Measurements from ENCODE around the gene MAP2.
A peak's percentile ranks its signal among the peaks of the same experiment; 100 is the strongest.

Gene MAP2

GRCh38 chr2:209395229-209395628 lies 28.6 kb upstream of the MAP2 start:
- Histone ChIP-seq H3K4me3 (ENCODE audit: low read depth, low read length) (no peak overlapping the region), H3K36me3 (ENCODE audit: control insufficient read depth, insufficient read depth, low read length) (no peaks in the 10 kb centered on the region), H3K9me3 (ENCODE audit: control insufficient read depth, insufficient read depth, low read length) (no peaks in the 10 kb centered on the region), H3K27me3 (ENCODE audit: control insufficient read depth, insufficient read depth, low read length) (no peaks in the 10 kb centered on the region), H3K27ac (ENCODE audit: low read depth, low read length) (no peak overlapping the region), H3K4me1 (ENCODE audit: control insufficient read depth, insufficient read depth, low read length) (no peaks in the 10 kb centered on the region), H3K9ac (ENCODE audit: low read depth, low read length) (no peak overlapping the region)

DNA sequence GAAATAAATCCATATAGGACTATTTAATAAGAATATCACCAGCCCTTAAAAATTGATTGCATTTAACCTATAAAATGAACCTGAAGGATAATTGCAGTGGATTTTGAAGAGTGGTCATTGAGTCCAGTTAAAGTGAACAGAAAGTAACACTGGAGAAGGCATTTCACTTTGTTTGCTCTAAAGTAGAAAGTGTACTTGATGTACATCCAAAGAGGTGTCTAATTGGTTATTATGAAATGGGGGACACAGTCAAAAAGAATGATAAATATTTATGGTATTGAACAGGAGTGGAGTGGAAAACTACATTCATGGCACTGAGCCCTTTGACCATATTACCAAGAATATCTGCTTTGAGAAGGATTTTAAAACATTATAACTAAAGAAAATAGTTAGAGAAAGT lies 28.2 kb upstream of the MAP2 start:
- H3K4me1 ChIP-seq (ENCODE audit: control insufficient read depth, insufficient read depth, low read length), result no peaks in the 10 kb centered on the region
- H3K9ac ChIP-seq (ENCODE audit: low read depth, low read length), result no peak overlapping the region
- no peaks in the 10 kb centered on the region for H3K9me3 ChIP-seq (ENCODE audit: control insufficient read depth, insufficient read depth, low read length)
- no peaks in the 10 kb centered on the region for H3K27me3 ChIP-seq (ENCODE audit: control insufficient read depth, insufficient read depth, low read length)
- H3K27ac ChIP-seq (ENCODE audit: low read depth, low read length), result no peak overlapping the region
- H3K4me3 ChIP-seq (ENCODE audit: low read depth, low read length), result no peak overlapping the region
- H3K36me3 ChIP-seq (ENCODE audit: control insufficient read depth, insufficient read depth, low read length), result no peaks in the 10 kb centered on the region

DNA sequence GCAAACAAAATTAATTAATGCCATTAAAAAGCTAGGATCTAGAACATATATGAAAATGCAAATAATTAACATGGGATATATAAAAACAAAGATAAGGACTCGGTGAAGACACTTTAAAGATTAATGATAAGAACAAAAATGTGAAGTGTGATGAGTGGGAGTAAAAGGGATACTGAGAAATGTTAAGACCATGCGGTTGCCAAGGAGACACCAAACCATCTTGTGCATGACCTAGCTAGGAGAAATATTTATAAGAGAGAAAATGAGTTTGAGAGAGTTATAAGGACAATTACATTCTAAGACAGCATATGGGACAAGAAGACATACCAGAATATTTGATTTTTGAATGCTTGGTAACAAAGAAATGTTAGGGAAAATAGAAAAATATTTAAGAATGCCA lies 25.4 kb upstream of the MAP2 start:
- no peaks in the 10 kb centered on the region for H3K27me3 ChIP-seq (ENCODE audit: control insufficient read depth, insufficient read depth, low read length)
- no peaks in the 10 kb centered on the region for H3K4me1 ChIP-seq (ENCODE audit: control insufficient read depth, insufficient read depth, low read length)
- no peak overlapping the region for H3K4me3 ChIP-seq (ENCODE audit: low read depth, low read length)
- H3K27ac ChIP-seq (ENCODE audit: low read depth, low read length), result no peak overlapping the region
- no peaks in the 10 kb centered on the region for H3K36me3 ChIP-seq (ENCODE audit: control insufficient read depth, insufficient read depth, low read length)
- no peaks in the 10 kb centered on the region for H3K9me3 ChIP-seq (ENCODE audit: control insufficient read depth, insufficient read depth, low read length)
- H3K9ac ChIP-seq (ENCODE audit: low read depth, low read length), result no peak overlapping the region

DNA sequence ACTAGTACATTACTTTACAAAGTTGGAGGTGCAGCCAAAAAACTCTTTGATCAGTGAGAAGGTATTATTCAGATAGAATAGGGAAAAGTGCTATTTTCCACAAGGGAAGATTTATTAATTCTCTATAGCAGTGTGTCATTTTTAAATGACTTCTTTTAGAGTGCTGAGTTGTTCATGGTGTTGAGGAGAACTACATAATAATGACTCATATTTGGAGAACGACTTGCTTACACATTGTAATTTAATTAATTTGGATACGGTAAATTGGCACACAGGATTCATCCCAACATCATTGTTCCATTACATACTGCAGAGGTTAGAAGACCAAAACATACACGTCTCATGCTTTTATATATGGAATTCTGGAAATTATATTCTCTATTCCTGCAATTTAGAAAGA lies 22.1 kb upstream of the MAP2 start:
- Histone ChIP-seq H3K27me3 (ENCODE audit: control insufficient read depth, insufficient read depth, low read length) (no peaks in the 10 kb centered on the region), H3K27ac (ENCODE audit: low read depth, low read length) (no peak overlapping the region), H3K4me3 (ENCODE audit: low read depth, low read length) (no peak overlapping the region), H3K36me3 (ENCODE audit: control insufficient read depth, insufficient read depth, low read length) (no peaks in the 10 kb centered on the region), H3K4me1 (ENCODE audit: control insufficient read depth, insufficient read depth, low read length) (no peaks in the 10 kb centered on the region), H3K9ac (ENCODE audit: low read depth, low read length) (no peak overlapping the region), H3K9me3 (ENCODE audit: control insufficient read depth, insufficient read depth, low read length) (no peaks in the 10 kb centered on the region)

DNA sequence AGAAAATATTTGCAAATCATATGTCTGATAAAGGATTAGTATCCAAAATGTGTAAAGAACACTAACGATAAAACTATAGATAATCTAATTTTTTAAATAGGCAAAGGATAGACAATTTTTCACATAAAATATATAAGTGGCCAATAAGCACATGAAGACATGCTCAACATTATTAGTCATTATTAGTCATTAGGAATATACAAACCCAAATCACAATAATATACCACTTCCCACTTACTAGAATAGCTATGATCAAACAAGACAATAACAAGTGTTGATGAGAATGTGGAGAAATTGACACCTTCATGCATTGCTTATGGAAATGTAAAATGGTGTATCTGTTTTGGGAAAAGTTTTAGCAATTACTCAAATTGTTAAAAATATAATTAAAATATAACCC lies 12.6 kb upstream of the MAP2 start:
- Histone ChIP-seq H3K4me1 (ENCODE audit: control insufficient read depth, insufficient read depth, low read length) (peaks cover 5% of the 10 kb centered on the region; the same call in 1 of the 2 replicates), H3K9ac (ENCODE audit: low read depth, low read length) (no peak overlapping the region), H3K27me3 (ENCODE audit: control insufficient read depth, insufficient read depth, low read length) (no peaks in the 10 kb centered on the region), H3K4me3 (ENCODE audit: low read depth, low read length) (no peak overlapping the region), H3K27ac (ENCODE audit: low read depth, low read length) (no peak overlapping the region), H3K36me3 (ENCODE audit: control insufficient read depth, insufficient read depth, low read length) (no peaks in the 10 kb centered on the region), H3K9me3 (ENCODE audit: control insufficient read depth, insufficient read depth, low read length) (peaks cover 12% of the 10 kb centered on the region; the same call in 1 of the 2 replicates)

DNA sequence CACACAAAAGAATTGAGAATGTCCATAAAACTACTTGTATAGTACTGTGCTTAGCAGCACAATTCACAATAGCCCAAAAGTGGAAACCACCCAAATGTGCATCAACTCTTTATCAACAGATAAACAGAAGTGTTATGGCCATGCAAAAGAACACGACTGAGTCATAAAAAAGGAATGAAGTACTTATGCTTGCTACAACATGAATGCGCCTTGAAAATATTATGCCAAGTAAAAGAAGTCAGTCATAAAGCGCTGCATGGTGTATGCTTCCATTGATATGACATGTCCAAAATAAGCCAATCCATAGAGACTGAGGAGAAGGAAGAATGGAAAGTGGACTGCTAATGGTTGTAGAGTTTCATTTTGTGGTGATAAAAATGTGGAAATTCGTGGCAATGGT lies 12.1 kb upstream of the MAP2 start:
- Histone ChIP-seq H3K27ac (ENCODE audit: low read depth, low read length) (no peak overlapping the region), H3K9me3 (ENCODE audit: control insufficient read depth, insufficient read depth, low read length) (peaks cover 12% of the 10 kb centered on the region; the same call in 1 of the 2 replicates), H3K27me3 (ENCODE audit: control insufficient read depth, insufficient read depth, low read length) (no peaks in the 10 kb centered on the region), H3K4me1 (ENCODE audit: control insufficient read depth, insufficient read depth, low read length) (peaks cover 5% of the 10 kb centered on the region; the same call in 1 of the 2 replicates), H3K36me3 (ENCODE audit: control insufficient read depth, insufficient read depth, low read length) (no peaks in the 10 kb centered on the region), H3K4me3 (ENCODE audit: low read depth, low read length) (no peak overlapping the region), H3K9ac (ENCODE audit: low read depth, low read length) (no peak overlapping the region)

DNA sequence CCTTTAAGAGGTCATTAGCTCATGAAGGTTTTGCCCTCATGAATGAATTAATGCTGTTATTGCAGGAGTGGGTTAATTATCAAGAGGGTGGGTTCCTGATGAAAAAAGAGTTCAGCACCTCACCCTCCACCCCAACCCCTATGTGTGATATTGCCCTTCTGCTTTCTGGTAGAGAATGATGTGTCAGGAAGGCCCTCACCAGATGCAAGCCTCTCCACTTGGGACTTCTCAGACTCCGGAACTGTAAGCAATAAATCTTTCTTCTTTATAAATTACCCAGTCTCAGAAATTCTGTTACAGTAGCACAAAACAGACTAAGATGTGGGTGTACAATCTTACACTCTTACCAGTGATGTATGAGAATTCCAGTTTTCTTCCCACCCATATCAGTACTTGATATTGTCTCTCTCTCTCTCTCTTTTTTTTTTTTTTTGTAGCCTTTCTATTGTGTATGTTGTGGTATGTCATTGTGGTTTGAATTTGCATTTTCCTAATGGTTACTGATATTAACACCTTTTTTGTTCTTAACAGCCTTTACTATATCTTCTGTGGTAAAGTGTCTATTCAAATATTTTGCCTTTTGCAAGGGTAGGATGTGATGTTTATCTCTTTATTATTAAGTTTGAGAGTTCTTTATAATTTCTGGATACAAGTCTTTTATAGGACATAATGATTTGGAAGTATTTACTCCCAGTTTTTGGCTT lies 10.4 kb upstream of the MAP2 start:
- Histone ChIP-seq H3K36me3 (ENCODE audit: control insufficient read depth, insufficient read depth, low read length) (no peaks in the 10 kb centered on the region), H3K27me3 (ENCODE audit: control insufficient read depth, insufficient read depth, low read length) (no peaks in the 10 kb centered on the region), H3K27ac (ENCODE audit: low read depth, low read length) (no peak overlapping the region), H3K4me3 (ENCODE audit: low read depth, low read length) (no peak overlapping the region), H3K9me3 (ENCODE audit: control insufficient read depth, insufficient read depth, low read length) (peaks cover 12% of the 10 kb centered on the region; the same call in 1 of the 2 replicates), H3K9ac (ENCODE audit: low read depth, low read length) (no peak overlapping the region), H3K4me1 (ENCODE audit: control insufficient read depth, insufficient read depth, low read length) (peaks cover 5% of the 10 kb centered on the region; the same call in 1 of the 2 replicates)

DNA sequence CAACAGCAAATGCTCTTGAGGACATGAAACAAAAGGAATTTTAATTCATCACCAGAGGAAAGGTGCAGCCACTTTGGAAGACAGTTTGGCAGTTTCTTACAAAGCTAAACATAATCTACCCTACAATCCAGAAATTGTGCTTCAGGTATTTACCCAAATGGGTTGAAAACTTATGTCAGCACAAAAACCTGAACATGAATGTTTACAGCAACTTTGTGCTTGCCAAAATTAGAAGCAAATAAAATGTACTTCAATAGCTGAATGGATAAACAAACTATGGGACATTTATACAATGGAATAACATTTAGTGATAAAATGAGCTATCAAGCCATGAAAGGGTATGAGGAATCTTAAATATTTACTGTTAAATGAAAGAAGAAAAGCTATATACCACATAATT lies 6.9 kb upstream of the MAP2 start:
- Histone ChIP-seq H3K4me3 (ENCODE audit: low read depth, low read length) (no peak overlapping the region), H3K9ac (ENCODE audit: low read depth, low read length) (no peak overlapping the region), H3K27ac (ENCODE audit: low read depth, low read length) (no peak overlapping the region)

DNA sequence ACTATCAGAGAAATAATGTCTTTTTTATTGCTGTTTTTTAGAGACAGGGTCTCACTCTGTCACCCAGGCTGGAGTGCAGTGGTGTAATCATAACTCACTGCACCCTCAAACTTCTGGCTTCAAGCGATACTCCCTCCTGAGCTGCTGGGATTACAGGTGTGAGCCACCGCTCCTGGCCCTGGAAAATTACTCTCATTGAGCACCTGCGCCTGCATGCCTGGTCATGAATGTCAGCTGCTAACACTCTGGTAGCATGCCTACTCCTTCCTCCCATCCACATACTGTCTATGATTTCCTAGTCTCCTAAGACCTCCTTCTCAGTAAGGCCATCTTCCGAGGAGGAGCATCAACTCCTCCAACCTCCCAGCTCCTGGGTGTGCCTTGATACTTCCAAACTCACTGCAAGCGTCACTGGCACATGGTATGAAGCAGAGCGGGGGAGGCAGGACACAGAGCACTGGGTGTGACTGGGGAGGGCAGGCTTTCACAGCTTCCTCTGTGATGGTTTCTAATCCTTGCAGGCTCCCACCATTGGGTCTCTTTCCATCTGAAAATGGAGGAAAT lies 1.6 kb upstream of the MAP2 start:
- Histone ChIP-seq H3K9ac (ENCODE audit: low read depth, low read length) (no peak overlapping the region), H3K9me3 (ENCODE audit: control insufficient read depth, insufficient read depth, low read length) (no peaks in the 10 kb centered on the region), H3K4me3 (ENCODE audit: low read depth, low read length) (no peak overlapping the region), H3K27me3 (ENCODE audit: control insufficient read depth, insufficient read depth, low read length) (peaks cover 28% of the 10 kb centered on the region), H3K4me1 (ENCODE audit: control insufficient read depth, insufficient read depth, low read length) (peaks cover 27% of the 10 kb centered on the region), H3K27ac (ENCODE audit: low read depth, low read length) (no peak overlapping the region), H3K36me3 (ENCODE audit: control insufficient read depth, insufficient read depth, low read length) (no peaks in the 10 kb centered on the region)

More for the DNA sequence above, 6.9 kb upstream of the MAP2 start:
- H3K9me3 ChIP-seq (ENCODE audit: control insufficient read depth, insufficient read depth, low read length), result peaks cover 12% of the 10 kb centered on the region; the same call in 1 of the 2 replicates
- H3K4me1 ChIP-seq (ENCODE audit: control insufficient read depth, insufficient read depth, low read length), result no peaks in the 10 kb centered on the region
- no peaks in the 10 kb centered on the region for H3K36me3 ChIP-seq (ENCODE audit: control insufficient read depth, insufficient read depth, low read length)
- H3K27me3 ChIP-seq (ENCODE audit: control insufficient read depth, insufficient read depth, low read length), result no peaks in the 10 kb centered on the region

GRCh38 chr2:209424199-209424701 lies 403 bp downstream of the MAP2 start:
- no peak overlapping the region for H3K9ac ChIP-seq (ENCODE audit: low read depth, low read length)
- peak overlapping the region; percentile 60 for H3K4me3 ChIP-seq (ENCODE audit: low read depth, low read length)
- no peak overlapping the region for H3K27ac ChIP-seq (ENCODE audit: low read depth, low read length)
- H3K27me3 ChIP-seq (ENCODE audit: control insufficient read depth, insufficient read depth, low read length), result peaks cover 28% of the 10 kb centered on the region
- peaks cover 35% of the 10 kb centered on the region for H3K4me1 ChIP-seq (ENCODE audit: control insufficient read depth, insufficient read depth, low read length)
- H3K9me3 ChIP-seq (ENCODE audit: control insufficient read depth, insufficient read depth, low read length), result no peaks in the 10 kb centered on the region
- H3K36me3 ChIP-seq (ENCODE audit: control insufficient read depth, insufficient read depth, low read length), result no peaks in the 10 kb centered on the region

GRCh38 chr2:209424781-209425470 lies 1.1 kb downstream of the MAP2 start:
- Histone ChIP-seq H3K27ac (ENCODE audit: low read depth, low read length) (no peak overlapping the region), H3K27me3 (ENCODE audit: control insufficient read depth, insufficient read depth, low read length) (peaks cover 28% of the 10 kb centered on the region), H3K4me3 (ENCODE audit: low read depth, low read length) (peak overlapping the region; percentile 60), H3K9me3 (ENCODE audit: control insufficient read depth, insufficient read depth, low read length) (no peaks in the 10 kb centered on the region), H3K9ac (ENCODE audit: low read depth, low read length) (no peak overlapping the region), H3K4me1 (ENCODE audit: control insufficient read depth, insufficient read depth, low read length) (peaks cover 40% of the 10 kb centered on the region), H3K36me3 (ENCODE audit: control insufficient read depth, insufficient read depth, low read length) (no peaks in the 10 kb centered on the region)

All from HUES48 (cell line).